A549 (cell line): ENCODE measurements around the gene PDXP.

Experiments
- CEBPB ChIP-seq, 2 experiments: fragments of >200 bp in 1 of 2; sonication (Bioruptor Twin) in 1 of 2; formaldehyde crosslinking in 1 of 2; IDR thresholded peaks; 2 replicates each; pipeline ENCODE4 v1.6.1; 2012 to 2016
- CTCF ChIP-seq: fragments of >200 bp; sonication (Bioruptor Twin); formaldehyde crosslinking; IDR thresholded peaks from 3 replicates; pipeline ENCODE4 v1.5.1; 2016
- POLR2A ChIP-seq: IDR thresholded peaks from 2 replicates; pipeline ENCODE4 v1.6.1; 2012; ENCODE audit warnings: mild to moderate bottlenecking, low read length

- no peak for TF ChIP-seq POLR2A
- TF ChIP-seq CTCF, result no peak
- no peak for TF ChIP-seq CEBPB (IDR thresholded peaks at IDR 0.05)
These were observed 19.0 kb downstream of the PDXP start for GRCh38 chr22:37677493-37677974.
